HG03521 (cell line): Measurements from ENCODE around the gene ADSS1.

Experiments
- ATAC-seq: cut with Tn5 transposase; IDR thresholded peaks from one replicate; pipeline ENCODE4 v1.9.1; 2021; ENCODE audit warnings: mild to moderate bottlenecking, moderate library complexity; ENCODE audit not compliant: unreplicated experiment

Gene ADSS1

DNA sequence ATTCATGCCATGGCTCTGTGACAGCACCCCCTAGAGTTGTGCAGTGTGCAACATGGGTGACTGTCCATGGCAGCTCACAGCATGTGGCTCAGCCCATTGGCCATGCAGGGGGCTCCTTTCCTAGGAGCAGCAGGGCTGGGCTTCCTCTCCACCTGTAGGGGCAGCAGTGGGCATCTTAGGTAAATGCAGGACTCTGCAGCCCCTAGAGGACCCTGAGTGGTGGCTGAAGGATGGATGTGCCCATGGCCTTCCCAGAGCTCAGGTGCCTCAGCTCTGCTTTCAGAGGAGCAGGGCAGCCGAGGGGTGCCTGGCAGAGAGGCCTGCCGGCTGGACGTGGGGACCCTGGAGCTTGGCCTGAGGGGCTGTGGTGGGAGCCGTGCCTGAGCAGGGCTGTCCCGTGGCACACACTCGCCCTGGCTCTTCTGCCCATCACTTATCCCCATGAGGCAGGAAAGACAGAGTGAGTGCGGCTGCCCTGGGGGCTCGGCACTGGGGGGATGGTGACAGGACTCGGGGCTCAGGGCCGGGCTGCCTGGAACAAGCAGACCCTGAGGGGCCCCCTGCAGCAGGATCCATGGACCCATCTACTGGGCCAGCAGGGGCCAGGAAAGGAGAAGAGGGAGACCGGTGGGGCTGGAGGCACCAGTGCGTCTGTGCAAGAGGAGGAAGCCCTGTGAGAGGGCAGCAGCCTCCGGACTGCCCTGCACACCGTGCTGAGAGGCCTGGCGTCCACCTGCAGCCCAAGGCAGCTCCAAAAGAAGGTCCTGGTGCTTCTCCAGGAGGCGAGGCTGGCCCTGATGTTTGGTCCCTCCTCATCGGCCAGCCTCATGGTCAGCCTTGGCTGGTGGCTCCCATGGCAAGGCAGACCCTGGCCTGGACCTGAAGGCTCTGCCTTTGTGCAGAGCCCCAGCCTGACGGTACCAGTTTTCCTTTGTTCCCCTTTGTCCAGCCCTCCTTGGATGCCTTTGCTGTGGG is 7.6 kb downstream of the ADSS1 start:
- no peak for ATAC-seq

GRCh38 chr14:104732355-104732804 is 8.4 kb downstream of the ADSS1 start:
- ATAC-seq = no peak

DNA sequence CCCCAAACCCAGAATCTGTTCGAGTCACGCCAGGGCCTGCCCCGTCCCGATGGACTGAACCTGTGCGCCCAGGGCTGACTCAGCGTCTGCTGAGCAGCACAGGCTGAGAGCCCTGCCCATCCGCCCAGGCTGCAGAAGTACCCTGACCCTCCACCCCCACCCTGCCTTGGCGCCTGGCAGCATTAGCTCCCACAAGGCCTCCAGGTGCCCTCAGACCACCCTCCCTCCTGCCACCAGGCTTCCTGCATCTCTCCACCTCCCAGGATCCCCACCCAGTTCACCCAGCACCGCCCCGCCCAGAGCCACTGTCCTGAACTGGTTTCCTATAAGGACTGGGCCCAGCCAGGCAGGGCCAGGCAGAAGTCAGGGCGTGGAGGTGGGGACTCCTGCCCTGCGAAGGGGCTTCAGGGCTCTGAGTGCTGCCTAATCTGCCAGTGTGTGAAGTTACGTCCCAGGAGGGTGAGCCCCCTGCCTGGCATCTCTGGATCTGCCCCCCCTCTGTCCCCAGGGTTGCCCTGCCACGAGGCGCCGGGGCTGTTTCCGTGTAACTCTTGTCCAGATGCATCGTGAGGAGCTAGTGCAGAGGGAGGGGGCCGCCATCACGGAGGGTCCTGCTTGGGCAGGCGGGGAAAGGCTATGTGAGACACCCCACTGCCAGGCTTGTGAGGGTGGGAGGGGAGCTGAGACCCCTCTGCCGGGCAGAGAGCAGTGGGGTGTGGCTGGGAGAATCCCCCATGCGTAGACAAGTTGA is 9.1 kb downstream of the ADSS1 start:
- ATAC-seq = no peak

DNA sequence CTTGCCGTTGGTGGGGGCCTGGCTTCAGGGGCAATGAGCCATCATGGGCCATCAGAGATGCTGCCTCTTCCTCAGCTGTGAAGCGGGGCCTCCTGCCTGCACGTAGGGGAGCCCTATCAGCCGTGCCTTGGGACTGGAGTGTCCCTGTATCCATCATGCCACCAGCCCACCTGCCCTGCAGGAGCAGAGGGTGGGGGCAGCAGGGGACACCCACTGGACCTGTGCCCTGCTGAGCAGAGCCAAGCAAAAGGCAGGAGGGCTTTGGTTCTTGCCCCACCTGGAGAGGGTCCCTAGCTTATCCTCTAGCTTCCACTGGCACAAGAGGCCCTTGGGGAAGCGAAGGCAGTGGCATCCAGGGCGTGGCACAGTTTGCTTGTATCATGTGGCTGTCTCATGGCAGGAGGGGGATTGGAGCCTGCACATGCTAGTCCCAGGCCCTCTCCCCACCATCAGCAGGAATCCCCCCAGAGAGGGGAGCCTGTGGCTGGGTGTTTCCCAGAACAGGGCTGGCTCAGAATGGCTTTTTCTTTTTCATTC is 10.1 kb downstream of the ADSS1 start:
- ATAC-seq = no peak

GRCh38 chr14:104734601-104734990 is 10.6 kb downstream of the ADSS1 start:
- ATAC-seq = no peak

GRCh38 chr14:104734991-104735779 is 11.2 kb downstream of the ADSS1 start:
- no peak for ATAC-seq

DNA sequence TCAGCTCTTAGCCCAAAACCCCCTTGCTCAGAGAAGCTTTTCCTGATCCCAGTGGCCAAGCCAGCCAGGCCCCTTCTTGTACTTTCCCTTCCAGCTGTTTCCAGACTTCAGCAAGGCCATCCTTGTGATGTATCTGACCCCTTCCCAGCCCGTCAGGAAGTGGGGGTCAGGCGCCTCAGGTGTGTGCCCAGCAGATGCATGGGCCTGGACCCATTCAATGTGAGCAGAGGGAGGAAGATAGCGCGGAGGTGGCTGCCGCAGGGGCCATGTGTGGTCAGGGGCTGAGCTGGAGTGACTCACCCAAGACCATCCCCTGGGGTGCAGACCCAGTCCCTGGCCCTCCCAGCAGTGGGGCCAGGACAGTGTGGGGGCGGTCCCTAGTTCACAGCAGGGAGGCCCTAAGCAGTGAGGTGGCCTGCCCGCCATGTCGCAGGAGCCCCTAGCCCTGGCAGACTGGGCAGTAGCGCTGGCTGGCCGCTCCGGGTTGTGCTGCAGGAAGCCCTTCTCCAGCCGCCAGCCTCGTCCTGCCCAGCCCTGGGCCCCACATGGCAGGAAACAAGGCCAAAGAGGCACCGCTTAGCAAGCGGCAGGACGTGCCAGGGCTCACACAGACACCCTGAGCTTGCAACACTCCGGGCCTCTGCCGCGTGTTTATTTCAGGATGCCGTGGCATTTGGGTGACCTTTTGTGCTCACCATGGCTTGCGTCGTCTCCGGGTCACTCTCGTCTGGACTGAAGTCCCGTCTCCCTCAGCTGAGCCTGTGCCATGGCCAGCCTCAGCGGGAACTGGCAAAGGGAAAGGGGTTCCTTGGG is 12.0 kb downstream of the ADSS1 start:
- ATAC-seq = no peak

GRCh38 chr14:104738375-104739019 is 14.5 kb downstream of the ADSS1 start:
- no peak for ATAC-seq

- no peak for ATAC-seq
Observed at GRCh38 chr14:104739026-104739425, 15.0 kb downstream of the ADSS1 start.

- no peak for ATAC-seq
Observed at GRCh38 chr14:104739546-104740516, 15.8 kb downstream of the ADSS1 start.

- no peak for ATAC-seq
Observed at GRCh38 chr14:104741108-104741802, 17.2 kb downstream of the ADSS1 start.

DNA sequence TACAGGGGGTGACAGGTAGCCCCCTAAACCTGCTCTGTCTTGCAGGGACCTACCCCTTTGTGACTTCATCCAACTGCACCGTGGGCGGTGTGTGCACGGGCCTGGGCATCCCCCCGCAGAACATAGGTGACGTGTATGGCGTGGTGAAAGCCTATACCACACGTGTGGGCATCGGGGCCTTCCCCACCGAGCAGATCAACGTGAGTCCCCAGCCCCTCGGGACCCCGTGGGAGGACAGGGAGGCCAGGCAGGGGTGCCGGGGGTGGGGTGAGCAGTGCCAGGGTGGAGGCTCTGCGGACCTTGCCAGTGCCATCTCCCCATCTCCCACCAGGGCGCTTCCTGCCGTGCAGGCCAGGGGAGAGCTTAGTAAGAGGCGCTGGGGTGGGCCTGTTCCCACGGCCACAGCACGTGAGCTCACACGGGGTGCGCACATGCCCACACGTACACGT is 17.8 kb downstream of the ADSS1 start:
- no peak for ATAC-seq

DNA sequence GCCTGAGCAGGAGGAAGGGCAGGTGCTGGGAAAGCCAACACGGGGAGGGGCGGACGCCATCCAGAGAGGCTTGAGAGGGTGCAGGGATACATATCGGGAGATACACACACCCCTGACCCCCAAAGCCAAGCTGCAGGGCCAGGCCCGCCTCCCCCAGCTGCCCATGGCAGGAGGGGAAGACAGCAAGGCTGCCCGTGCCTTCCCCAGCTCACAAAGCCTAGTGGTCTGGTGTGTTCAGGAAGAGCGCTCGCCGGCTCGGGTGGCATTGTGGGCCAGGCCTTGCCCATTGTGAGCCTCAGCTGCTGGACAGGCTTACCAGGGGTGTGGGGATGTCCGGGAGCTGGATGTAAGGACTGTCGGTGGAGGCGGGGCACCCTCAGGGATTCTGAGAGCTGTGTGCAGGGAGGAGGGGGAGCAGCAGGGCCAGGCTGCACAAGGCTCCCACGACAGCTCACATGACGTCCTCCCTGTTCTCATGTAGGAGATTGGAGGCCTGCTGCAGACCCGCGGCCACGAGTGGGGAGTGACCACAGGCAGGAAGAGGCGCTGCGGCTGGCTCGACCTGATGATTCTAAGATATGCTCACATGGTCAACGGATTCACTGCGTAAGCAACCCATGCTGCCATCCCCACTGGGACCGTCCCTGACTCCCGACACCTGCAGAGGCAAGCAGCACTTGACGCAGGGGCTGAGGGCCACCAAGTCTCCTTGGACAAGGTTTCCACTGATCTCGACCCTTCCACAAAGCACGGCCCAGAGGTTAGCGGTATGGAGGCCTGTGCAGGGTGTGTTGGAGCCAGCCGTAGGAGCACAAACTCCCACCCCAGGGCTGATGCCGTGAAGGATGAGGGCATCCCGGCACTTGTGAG is 18.8 kb downstream of the ADSS1 start:
- ATAC-seq = no peak

DNA sequence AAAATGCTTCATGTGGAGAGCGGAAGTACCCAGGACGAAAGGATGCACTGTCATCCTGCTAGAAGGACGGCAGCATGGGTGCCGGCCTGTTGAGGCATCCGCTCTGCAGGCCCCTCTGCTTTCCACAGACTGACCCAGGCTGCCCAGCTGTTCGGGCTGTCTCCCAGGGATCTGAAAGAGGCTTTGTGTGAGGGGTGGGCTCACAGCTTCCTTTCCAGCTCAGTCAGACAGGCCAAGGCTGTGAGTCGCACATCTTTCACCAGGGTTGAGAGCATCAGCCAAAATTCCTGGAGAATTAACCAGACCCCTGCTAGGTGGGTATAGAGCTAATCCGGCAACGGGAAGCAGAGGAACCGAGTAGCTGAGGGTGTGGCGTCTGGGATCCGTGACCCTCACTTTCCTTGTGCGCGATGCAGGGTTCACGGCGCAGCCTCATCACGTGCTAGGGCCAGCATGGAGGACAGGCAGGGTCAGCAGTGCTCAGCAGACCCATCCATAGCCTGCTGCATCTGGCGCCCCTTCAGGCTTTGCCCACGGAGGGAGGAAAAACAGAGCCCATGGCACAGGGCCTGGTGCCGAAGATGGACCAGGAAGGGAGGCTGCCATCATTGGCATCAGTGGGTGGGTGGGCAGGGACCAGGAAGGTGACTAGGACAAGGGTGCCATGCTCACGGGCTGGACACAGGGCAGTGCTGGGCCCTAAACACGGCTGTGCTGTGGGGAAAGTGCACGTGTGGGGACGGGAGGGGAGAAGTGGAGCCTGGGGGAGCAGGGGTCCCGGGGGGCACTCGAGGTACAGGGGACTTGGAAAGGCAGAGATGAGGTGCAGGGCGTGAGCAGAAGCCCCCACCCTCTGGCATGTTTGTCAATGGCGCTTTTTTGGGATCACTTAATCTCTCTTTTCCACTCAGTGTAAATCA is 19.7 kb downstream of the ADSS1 start:
- ATAC-seq = no peak

DNA sequence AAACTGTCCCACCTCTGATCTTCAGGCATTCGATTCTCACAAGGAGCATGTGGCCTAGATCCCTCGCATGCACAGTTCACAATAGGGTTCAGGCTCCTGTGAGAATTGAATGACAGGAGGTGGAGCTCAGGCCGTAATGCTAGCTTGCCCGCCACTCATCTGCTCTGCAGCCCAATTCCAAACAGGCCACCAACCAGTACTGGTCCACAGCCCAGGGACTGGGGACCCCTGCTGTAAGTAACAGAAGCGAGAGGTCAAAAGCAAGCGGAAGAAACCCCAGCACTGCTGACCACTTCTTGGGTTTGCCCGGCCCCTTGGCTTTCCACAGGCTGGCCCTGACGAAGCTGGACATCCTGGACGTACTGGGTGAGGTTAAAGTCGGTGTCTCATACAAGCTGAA is 20.5 kb downstream of the ADSS1 start:
- ATAC-seq = no peak

DNA sequence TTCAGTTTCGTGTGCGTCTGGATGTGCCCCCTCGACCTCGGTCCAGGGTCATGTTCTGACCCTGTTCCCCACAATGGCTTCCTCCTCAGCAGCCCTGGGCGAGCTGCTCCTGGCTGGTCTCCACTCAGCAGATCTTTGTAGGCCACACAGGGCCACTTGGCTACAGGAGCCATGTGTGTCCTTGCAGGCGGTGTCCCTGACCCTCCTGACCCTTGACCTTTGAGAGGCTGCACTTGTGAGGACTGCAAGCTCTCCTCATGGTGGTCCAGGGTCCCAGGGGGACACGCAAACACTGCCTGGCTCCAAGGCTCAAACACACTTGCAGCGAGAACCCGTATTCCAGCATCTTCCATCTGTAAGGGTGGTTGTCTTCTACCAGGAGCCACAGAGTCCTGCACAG is 21.4 kb downstream of the ADSS1 start:
- no peak for ATAC-seq
